Keratinocyte (primary cell): ENCODE data around the gene CCDC27. TPM values are rescaled to one million over a fixed set of nuclear protein-coding genes. Genes with fewer than 3 reads are reported as not detected.

Experiments used
- DNase-seq: peaks from one replicate; pipeline ENCODE4 v3.0.0-alpha.2; 2011; ENCODE audit warnings: low read depth, missing footprints, low spot score
- FAIRE-seq: peaks from 2 replicates; lab custom pipeline; 2011; peaks lifted over from hg19 to GRCh38; lab: Jason Lieb, UNC
- H2AFZ ChIP-seq: 2 replicates; pipeline ENCODE4 v1.6.0; 2012; ENCODE audit warnings: low read length, control low read depth, inconsistent platforms; ENCODE audit not compliant: control insufficient read depth
- H3K27ac ChIP-seq: 2 replicates; pipeline ENCODE4 v1.5.1; 2011; ENCODE audit warnings: low read length; ENCODE audit not compliant: control insufficient read depth, insufficient read depth
- H3K27me3 ChIP-seq: 3 replicates; pipeline ENCODE4 v1.6.0; 2011; ENCODE audit warnings: low read length; ENCODE audit not compliant: control insufficient read depth, insufficient read depth; ENCODE audit errors: extremely low read depth
- H3K36me3 ChIP-seq, 2 experiments: 2 replicates in 1 of 2; 3 replicates in 1 of 2; pipeline ENCODE4 v1.5.1; 2011; ENCODE audit warnings: low read length in 2 of 2, mild to moderate bottlenecking in 1 of 2; ENCODE audit not compliant: control insufficient read depth in 2 of 2, insufficient read depth in 2 of 2; ENCODE audit errors: extremely low read depth in 1 of 2
- H3K4me1 ChIP-seq: 3 replicates; pipeline ENCODE4 v1.5.1; 2011; ENCODE audit warnings: low read length; ENCODE audit not compliant: control insufficient read depth, insufficient read depth; ENCODE audit errors: extremely low read depth
- H3K4me2 ChIP-seq: 3 replicates; pipeline ENCODE4 v1.6.0; 2011; ENCODE audit warnings: low read depth, low read length; ENCODE audit not compliant: control insufficient read depth, insufficient read depth; ENCODE audit errors: extremely low read depth
- H3K4me3 ChIP-seq, 3 experiments: fragments of 200-600 bp in 1 of 3; sonication (generic) in 1 of 3; 2 replicates in 2 of 3; 3 replicates in 1 of 3; pipeline ENCODE4 v1.5.1; 2011 to 2016; ENCODE audit warnings: low read length in 3 of 3, mild to moderate bottlenecking in 3 of 3, control low read depth in 2 of 3, inconsistent platforms in 1 of 3, low read depth in 1 of 3, mixed read lengths in 1 of 3, mixed run types in 1 of 3, moderate library complexity in 1 of 3; ENCODE audit not compliant: control insufficient read depth in 2 of 3, insufficient read depth in 2 of 3; ENCODE audit errors: extremely low read depth in 1 of 3
- H3K79me2 ChIP-seq: 2 replicates; pipeline ENCODE4 v1.6.0; 2012; ENCODE audit warnings: low read length; ENCODE audit not compliant: control insufficient read depth, insufficient read depth
- H3K9ac ChIP-seq: 3 replicates; pipeline ENCODE4 v1.6.0; 2011; ENCODE audit warnings: low read length; ENCODE audit not compliant: control insufficient read depth, insufficient read depth; ENCODE audit errors: extremely low read depth
- H3K9me1 ChIP-seq: 3 replicates; pipeline ENCODE4 v1.6.0; 2011; ENCODE audit warnings: low read length; ENCODE audit not compliant: control insufficient read depth, insufficient read depth; ENCODE audit errors: extremely low read depth
- H3K9me3 ChIP-seq: 2 replicates; pipeline ENCODE4 v1.5.1; 2012; ENCODE audit warnings: low read depth, low read length; ENCODE audit not compliant: control insufficient read depth
- H4K20me1 ChIP-seq: 3 replicates; pipeline ENCODE4 v1.6.0; 2011; ENCODE audit warnings: low read length; ENCODE audit not compliant: control insufficient read depth, insufficient read depth; ENCODE audit errors: extremely low read depth
- EZH2 ChIP-seq: IDR thresholded peaks from one replicate; pipeline ENCODE4 v1.6.1; 2012; ENCODE audit warnings: inconsistent platforms, mild to moderate bottlenecking, low read length, moderate library complexity
- dilution Hi-C: fragments of 300-500 bp; cut with MboI; formaldehyde crosslinking; loops from one replicate; pipeline ENCODE4 v1.7.0; 2020; ENCODE audit warnings: low sequenced_read_pairs; ENCODE audit not compliant: extremely low pct_ligation_motif_present
- polyA plus RNA-seq, 5 experiments: library from polyadenylated mRNA; depleted of rRNA in 3 of 5; stranded (reverse) in 3 of 5; stranded (forward) in 1 of 5; unstranded in 1 of 5; fragments of >200 nt; gene quantifications; 1 replicate in 1 of 5; 2 replicates in 3 of 5; 3 replicates in 1 of 5; pipeline versions ENCODE4 v1.2.1 to v1.2.3, GENCODE V29; 2011 to 2012; ENCODE audit warnings: missing spikeins in 2 of 5, low read depth in 1 of 5, low replicate concordance in 1 of 5
- TF ChIP-seq, protein P1 (sequence below), 3 experiments: IDR thresholded peaks in 1 of 3; conservative IDR thresholded peaks in 1 of 3; optimal IDR thresholded peaks in 1 of 3; 2 replicates in 2 of 3; 3 replicates in 1 of 3; pipeline versions ENCODE3 to v1.5.1; 2011; ENCODE audit warnings: low read length in 3 of 3, mild to moderate bottlenecking in 3 of 3, moderate library complexity in 2 of 3, control low read depth in 1 of 3, inconsistent platforms in 1 of 3; ENCODE audit not compliant: insufficient read depth in 2 of 3; ENCODE audit errors: extremely low read depth in 1 of 3

CCDC27 gene
- polyA plus RNA-seq, 1 donor (not counting 4 experiments of a cell fraction or from before 2014, with no cell fraction given), result not detected

DNA sequence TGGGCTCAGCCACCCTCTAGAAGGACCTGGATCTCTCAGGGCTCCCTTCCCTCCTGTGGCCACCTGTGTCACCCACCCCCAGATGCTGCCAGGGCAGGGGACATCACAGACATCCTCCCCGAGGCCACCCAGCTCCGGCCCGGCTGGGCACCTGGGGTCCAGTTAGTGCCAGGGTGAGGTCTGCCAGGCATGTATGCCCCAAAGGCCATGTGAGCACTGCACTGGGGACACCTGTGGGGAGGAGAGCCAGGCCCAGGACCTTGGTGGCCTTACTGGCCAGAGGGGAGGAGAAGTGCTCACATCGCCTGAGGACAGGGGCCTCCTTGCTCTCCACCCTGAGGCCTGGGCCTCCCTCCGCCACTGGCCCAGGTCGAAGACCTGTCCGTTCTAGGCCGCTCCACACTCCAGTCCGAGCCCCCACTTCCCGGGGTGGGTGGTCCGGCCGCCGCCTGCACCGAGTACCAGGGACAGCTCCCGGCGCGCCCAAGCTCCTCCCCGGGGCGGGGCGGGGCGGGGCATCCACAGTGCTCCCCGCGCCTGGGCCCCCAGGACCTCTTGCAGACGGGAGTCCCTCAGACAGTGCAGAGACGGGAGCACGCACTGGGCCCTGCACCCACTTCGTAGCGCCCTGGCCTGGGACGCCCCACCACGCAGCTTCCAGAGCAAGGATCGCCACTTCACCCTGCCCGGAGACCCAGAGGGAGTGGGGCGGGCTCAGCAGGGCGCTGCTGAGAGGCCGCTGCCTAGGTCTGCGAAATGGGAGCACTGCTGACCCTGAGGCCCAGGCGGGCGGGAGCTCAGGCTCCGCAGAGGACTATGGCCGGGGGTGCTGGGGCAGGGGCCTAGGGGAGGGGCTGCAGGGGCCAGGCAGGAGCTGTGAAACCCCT lies 34.3 kb upstream of the CCDC27 start:
- Histone ChIP-seq H3K9me1 (peaks cover 2% of the 10 kb centered on the region), H3K27me3 (no peaks in the 10 kb centered on the region), H3K9ac (no peak overlapping the region), H3K36me3 (no peaks in the 10 kb centered on the region), H3K4me3 (no peak overlapping the region), H3K79me2 (no peaks in the 10 kb centered on the region), H4K20me1 (no peaks in the 10 kb centered on the region), H3K27ac (peak overlapping the region; percentile 6), H3K4me2 (peak overlapping the region; percentile 86), H3K9me3 (no peaks in the 10 kb centered on the region), H2AFZ (no peak overlapping the region), H3K4me1 (peaks cover 22% of the 10 kb centered on the region)
- DNase-seq, result no peak
- dilution Hi-C loops, result no loop called here
- FAIRE-seq, result no peak
- TF ChIP-seq EZH2, result no peak
- TF ChIP-seq, protein P1, sequence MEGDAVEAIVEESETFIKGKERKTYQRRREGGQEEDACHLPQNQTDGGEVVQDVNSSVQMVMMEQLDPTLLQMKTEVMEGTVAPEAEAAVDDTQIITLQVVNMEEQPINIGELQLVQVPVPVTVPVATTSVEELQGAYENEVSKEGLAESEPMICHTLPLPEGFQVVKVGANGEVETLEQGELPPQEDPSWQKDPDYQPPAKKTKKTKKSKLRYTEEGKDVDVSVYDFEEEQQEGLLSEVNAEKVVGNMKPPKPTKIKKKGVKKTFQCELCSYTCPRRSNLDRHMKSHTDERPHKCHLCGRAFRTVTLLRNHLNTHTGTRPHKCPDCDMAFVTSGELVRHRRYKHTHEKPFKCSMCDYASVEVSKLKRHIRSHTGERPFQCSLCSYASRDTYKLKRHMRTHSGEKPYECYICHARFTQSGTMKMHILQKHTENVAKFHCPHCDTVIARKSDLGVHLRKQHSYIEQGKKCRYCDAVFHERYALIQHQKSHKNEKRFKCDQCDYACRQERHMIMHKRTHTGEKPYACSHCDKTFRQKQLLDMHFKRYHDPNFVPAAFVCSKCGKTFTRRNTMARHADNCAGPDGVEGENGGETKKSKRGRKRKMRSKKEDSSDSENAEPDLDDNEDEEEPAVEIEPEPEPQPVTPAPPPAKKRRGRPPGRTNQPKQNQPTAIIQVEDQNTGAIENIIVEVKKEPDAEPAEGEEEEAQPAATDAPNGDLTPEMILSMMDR (optimal IDR thresholded peaks at IDR 0.05 in 1 of 3, IDR thresholded peaks at IDR 0.05 in 1 of 3, conservative IDR thresholded peaks at IDR 0.05 in 1 of 3; ENCODE audit: extremely low read depth in 1 of 3, insufficient read depth in 2 of 3, low read length in 3 of 3), result no peak

- Histone ChIP-seq H3K4me2 (no peak overlapping the region), H3K79me2 (no peaks in the 10 kb centered on the region), H3K4me3 (no peak overlapping the region), H3K9ac (no peak overlapping the region), H3K36me3 (no peaks in the 10 kb centered on the region), H2AFZ (no peak overlapping the region), H4K20me1 (no peaks in the 10 kb centered on the region), H3K9me3 (no peaks in the 10 kb centered on the region), H3K27ac (no peak overlapping the region), H3K27me3 (no peaks in the 10 kb centered on the region), H3K9me1 (peaks cover 2% of the 10 kb centered on the region), H3K4me1 (peaks cover 18% of the 10 kb centered on the region)
- DNase-seq (no peak), FAIRE-seq (no peak)
- dilution Hi-C loops, result no loop called here
- TF ChIP-seq, protein P1 (optimal IDR thresholded peaks at IDR 0.05 in 1 of 3, IDR thresholded peaks at IDR 0.05 in 1 of 3, conservative IDR thresholded peaks at IDR 0.05 in 1 of 3; ENCODE audit: extremely low read depth in 1 of 3, insufficient read depth in 2 of 3, low read length in 3 of 3), result no peak
- TF ChIP-seq EZH2, result no peak
Observed at GRCh38 chr1:3718764-3719163, 33.5 kb upstream of the CCDC27 start.
